HEK293 (cell line): ENCODE data around the gene GPR45.

Experiments used
- CTCF ChIP-seq: fragments of 450-650 bp; formaldehyde crosslinking; IDR thresholded peaks from 2 replicates; pipeline ENCODE4 v1.5.1; 2016; ENCODE audit warnings: missing biosample characterization, missing genetic modification characterization
- HOXA7 ChIP-seq: sonication (generic); formaldehyde crosslinking; IDR thresholded peaks from 2 replicates; pipeline ENCODE4 v1.8.1; 2022; ENCODE audit warnings: missing genetic modification reagents, borderline replicate concordance
- TCF7L2 ChIP-seq: IDR thresholded peaks from 2 replicates; pipeline ENCODE4 v1.6.1; 2011; ENCODE audit warnings: low read depth, mild to moderate bottlenecking, inconsistent platforms, low read length, moderate library complexity, borderline replicate concordance
- ZBTB11 ChIP-seq: fragments of 450-650 bp; formaldehyde crosslinking; conservative IDR thresholded peaks from 2 replicates; pipeline ENCODE4 v1.5.1; 2016; ENCODE audit warnings: low read depth, missing biosample characterization, missing genetic modification characterization
- ZNF138 ChIP-seq: fragments of 450-650 bp; formaldehyde crosslinking; IDR thresholded peaks from 2 replicates; pipeline ENCODE4 v1.5.1; 2016; ENCODE audit warnings: missing biosample characterization, missing genetic modification characterization, borderline replicate concordance
- ZNF510 ChIP-seq: fragments of 450-650 bp; formaldehyde crosslinking; IDR thresholded peaks from 2 replicates; pipeline ENCODE4 v1.5.1; 2018; ENCODE audit warnings: mild to moderate bottlenecking, missing genetic modification characterization, missing biosample characterization; ENCODE audit not compliant: insufficient replicate concordance
- ZNF558 ChIP-seq: fragments of 450-650 bp; formaldehyde crosslinking; IDR thresholded peaks from 2 replicates; pipeline ENCODE4 v1.5.1; 2016; ENCODE audit warnings: missing biosample characterization, missing genetic modification characterization
- ZNF785 ChIP-seq: fragments of 450-650 bp; formaldehyde crosslinking; IDR thresholded peaks from 2 replicates; pipeline ENCODE4 v1.5.1; 2016; ENCODE audit warnings: missing biosample characterization, missing genetic modification characterization

GRCh38 chr2:105242286-105242993 is 897 bp downstream of the GPR45 start:
- TF ChIP-seq ZNF138 (tag by site-specific recombination) (no peak), ZNF785 (tag by site-specific recombination) (no peak), ZNF510 (tag by site-specific recombination) (no peak), CTCF (tag by site-specific recombination) (no peak), HOXA7 (no peak), ZNF558 (no peak), TCF7L2 (no peak), ZBTB11 (tag by site-specific recombination) (no peak)
